Parathyroid adenoma (tissue), 2 donors: Measurements from ENCODE around the gene SPCS1.

ENCODE experiments used
- H2AFZ ChIP-seq: fragments of 300-600 bp; sonication (generic); one replicate; pipeline ENCODE4 v1.7.0; 2017; ENCODE audit warnings: antibody characterized with exemption, mild to moderate bottlenecking
- H3K27ac ChIP-seq: fragments of 300-600 bp; sonication (generic); one replicate; pipeline ENCODE4 v1.7.0; 2017
- H3K27me3 ChIP-seq: fragments of 300-600 bp; sonication (generic); one replicate; pipeline ENCODE4 v1.7.0; 2017; ENCODE audit warnings: low read length; ENCODE audit not compliant: control insufficient read depth, insufficient read depth
- H3K36me3 ChIP-seq: fragments of 300-600 bp; sonication (generic); one replicate; pipeline ENCODE4 v1.7.0; 2017; ENCODE audit warnings: low read length; ENCODE audit not compliant: control insufficient read depth, insufficient read depth
- H3K4me1 ChIP-seq: fragments of 300-600 bp; sonication (generic); one replicate; pipeline ENCODE4 v1.7.0; 2017; ENCODE audit warnings: control low read depth
- H3K4me2 ChIP-seq: fragments of 300-600 bp; sonication (generic); one replicate; pipeline ENCODE4 v1.7.0; 2017; ENCODE audit warnings: low read length
- H3K4me3 ChIP-seq: fragments of 300-600 bp; sonication (generic); one replicate; pipeline ENCODE4 v1.7.0; 2017; ENCODE audit warnings: low read depth, low read length
- H3K79me2 ChIP-seq: fragments of 300-600 bp; sonication (generic); one replicate; pipeline ENCODE4 v1.7.0; 2017; ENCODE audit warnings: control low read depth
- H3K9ac ChIP-seq: fragments of 300-600 bp; sonication (generic); one replicate; pipeline ENCODE4 v1.7.0; 2017; ENCODE audit warnings: mild to moderate bottlenecking
- H3K9me3 ChIP-seq: fragments of 300-600 bp; sonication (generic); one replicate; pipeline ENCODE4 v1.7.0; 2017; ENCODE audit warnings: low read length; ENCODE audit not compliant: control insufficient read depth
- CTCF ChIP-seq: fragments of 300-600 bp; sonication (generic); IDR thresholded peaks from one replicate; pipeline ENCODE4 v1.7.0; 2017; ENCODE audit warnings: antibody characterized with exemption, mild to moderate bottlenecking
- donor health status: primary hyperparathyroidism.

The SPCS1 gene

DNA sequence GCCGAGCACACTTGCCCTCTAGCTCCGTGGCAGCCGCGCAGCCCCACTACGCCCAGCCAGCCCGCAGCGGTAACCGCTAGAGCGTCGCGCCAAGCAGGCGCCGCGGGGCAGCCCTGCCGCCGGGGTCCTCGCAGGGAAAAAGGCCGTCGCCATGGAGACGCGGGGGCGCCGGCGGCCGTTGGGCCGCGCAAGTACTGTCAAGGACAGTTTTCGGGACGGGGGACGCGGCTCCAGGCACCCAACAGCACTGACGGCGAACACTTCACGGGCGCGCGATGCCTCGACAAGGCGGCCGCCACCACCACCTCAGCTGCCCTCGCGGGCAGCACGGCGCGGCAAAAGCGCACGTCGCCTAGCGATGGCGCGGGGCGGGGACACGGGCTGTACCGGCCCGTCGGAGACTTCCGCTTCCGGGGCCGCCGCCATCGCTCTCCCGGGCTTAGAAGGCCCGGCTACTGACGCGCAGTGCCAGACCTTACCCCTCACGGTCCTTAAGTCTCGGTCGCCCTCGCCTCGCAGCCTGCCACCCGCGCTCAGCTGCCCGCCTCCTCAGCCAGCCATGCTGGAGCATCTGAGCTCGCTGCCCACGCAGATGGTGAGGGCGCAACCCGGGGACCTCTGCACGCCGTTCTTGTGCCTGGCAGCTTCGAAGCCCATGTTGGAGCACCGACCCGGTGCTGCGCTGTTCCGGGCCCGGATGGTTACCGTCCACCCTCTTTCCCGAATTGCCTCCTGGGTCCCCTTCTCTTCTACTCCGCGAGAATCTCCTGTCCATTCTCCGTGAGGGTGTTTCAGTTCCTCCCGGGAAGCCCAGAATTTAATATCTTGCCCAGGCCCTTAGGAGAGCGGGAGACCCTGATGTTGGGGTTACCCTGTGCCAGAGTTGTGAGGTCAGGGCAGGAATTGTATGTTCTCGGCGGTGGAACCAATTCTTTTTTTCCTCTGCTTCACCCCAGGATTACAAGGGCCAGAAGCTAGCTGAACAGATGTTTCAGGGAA is at the start of gene SPCS1, which contains the start of gene GLT8D1:
SPCS1 (plus strand) TSS at position 419 of the 999 bp plus-strand sequence; CDS start at position 560, 141 bp downstream.
GLT8D1 (minus strand) TSS at position 104 of the 999 bp plus-strand sequence. CDS start 5,331 bp downstream, outside the sequence.
- Histone ChIP-seq H3K4me2 (peak within 1 kb of the TSS; percentile 85), H3K36me3 (no peaks in the 10 kb centered on the region), H3K9me3 (no peaks in the 10 kb centered on the region), H3K79me2 (peaks cover 38% of the 10 kb centered on the region), H3K4me3 (peak within 1 kb of the TSS; percentile 93), H2AFZ (peak within 1 kb of the TSS; percentile 94), H3K9ac (peak within 1 kb of the TSS; percentile 81), H3K27me3 (no peaks in the 10 kb centered on the region), H3K4me1 (peaks cover 13% of the 10 kb centered on the region), H3K27ac (peak within 1 kb of the TSS; percentile 82)
- TF ChIP-seq CTCF, result peak; percentile 11

DNA sequence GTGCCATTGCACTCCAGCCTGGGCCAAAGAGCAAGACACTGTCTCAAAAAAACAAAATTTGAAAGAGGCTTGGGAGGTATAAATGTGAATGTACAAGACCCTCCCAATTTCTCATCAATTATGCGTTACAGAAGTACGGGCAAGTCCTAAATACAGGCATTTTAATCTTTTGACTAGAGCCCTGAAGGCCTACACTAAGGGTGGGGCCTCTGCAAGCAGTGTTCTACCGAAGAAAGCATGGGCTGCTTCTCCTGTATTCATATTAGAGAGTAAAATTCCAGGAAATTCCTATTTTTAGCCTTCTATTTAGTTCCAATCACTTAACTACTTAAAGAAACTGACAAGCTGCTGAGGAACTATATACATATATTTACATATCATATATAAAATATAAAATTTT is 45.9 kb upstream of the SPCS1 start:
- no peak overlapping the region for H3K4me2 ChIP-seq
- no peak overlapping the region for H3K9ac ChIP-seq
- H3K4me3 ChIP-seq, result no peak overlapping the region
- no peaks in the 10 kb centered on the region for H3K27me3 ChIP-seq
- no peak overlapping the region for H3K27ac ChIP-seq
- H3K4me1 ChIP-seq, result no peaks in the 10 kb centered on the region
- TF ChIP-seq CTCF, result no peak
- H3K9me3 ChIP-seq, result no peaks in the 10 kb centered on the region
- H2AFZ ChIP-seq, result no peak overlapping the region
- no peaks in the 10 kb centered on the region for H3K36me3 ChIP-seq
- H3K79me2 ChIP-seq, result peaks cover 2% of the 10 kb centered on the region

GRCh38 chr3:52663098-52663497 is 42.8 kb upstream of the SPCS1 start:
- Histone ChIP-seq H3K36me3 (no peaks in the 10 kb centered on the region), H2AFZ (no peak overlapping the region), H3K9ac (no peak overlapping the region), H3K4me1 (no peaks in the 10 kb centered on the region), H3K79me2 (peaks cover 5% of the 10 kb centered on the region), H3K27me3 (no peaks in the 10 kb centered on the region), H3K9me3 (no peaks in the 10 kb centered on the region), H3K27ac (no peak overlapping the region), H3K4me3 (no peak overlapping the region), H3K4me2 (no peak overlapping the region)
- no peak for TF ChIP-seq CTCF

GRCh38 chr3:52670621-52671521 is 35.0 kb upstream of the SPCS1 start:
- no peak overlapping the region for H3K4me2 ChIP-seq
- no peak overlapping the region for H3K9ac ChIP-seq
- no peaks in the 10 kb centered on the region for H3K27me3 ChIP-seq
- no peaks in the 10 kb centered on the region for H3K36me3 ChIP-seq
- H2AFZ ChIP-seq, result no peak overlapping the region
- H3K79me2 ChIP-seq, result peaks cover 10% of the 10 kb centered on the region
- TF ChIP-seq CTCF, result no peak
- no peak overlapping the region for H3K4me3 ChIP-seq
- no peaks in the 10 kb centered on the region for H3K4me1 ChIP-seq
- H3K27ac ChIP-seq, result no peak overlapping the region
- H3K9me3 ChIP-seq, result no peaks in the 10 kb centered on the region
